Ovary (tissue), 9 donors: ENCODE results near the gene C1orf226. TPM values are rescaled to one million over a fixed set of nuclear protein-coding genes. Genes with fewer than 3 reads are reported as not detected.

ENCODE experiments used
- DNase-seq, 5 donors: peaks; one replicate each; pipeline ENCODE4 v3.0.0-alpha.2; 2019 to 2020
- H3K27ac ChIP-seq, 2 donors: fragments of 200-600 bp; one replicate each; pipeline versions ENCODE4 v1.5.1 to v1.8.0; 2019 to 2022
- H3K27me3 ChIP-seq: fragments of 200-600 bp; one replicate; pipeline ENCODE4 v1.8.0; 2022
- H3K36me3 ChIP-seq: fragments of 200-600 bp; sonication (generic); one replicate; pipeline ENCODE4 v1.5.1; 2019
- H3K4me1 ChIP-seq: one replicate; pipeline ENCODE4 v1.8.1; 2013; ENCODE audit warnings: mild to moderate bottlenecking, moderate library complexity; ENCODE audit not compliant: insufficient read depth
- H3K4me3 ChIP-seq: fragments of 200-600 bp; sonication (generic); one replicate; pipeline ENCODE4 v1.5.1; 2017
- H3K9me3 ChIP-seq, 2 donors: fragments of 200-600 bp in 1 of 2; sonication (generic) in 1 of 2; one replicate each; pipeline versions ENCODE4 v1.5.1 to v1.8.1; 2013 to 2019; ENCODE audit warnings: mild to moderate bottlenecking in 1 of 2, moderate library complexity in 1 of 2
- EP300 ChIP-seq: sonication (generic); formaldehyde crosslinking; IDR thresholded peaks from one replicate; pipeline ENCODE4 v1.6.1; 2017; ENCODE audit warnings: antibody characterized with exemption
- POLR2A ChIP-seq: fragments of 450-650 bp; IDR thresholded peaks from one replicate; pipeline ENCODE4 v1.6.1; 2017; ENCODE audit warnings: antibody characterized with exemption, mild to moderate bottlenecking, moderate library complexity
- WGBS, 3 donors: extraction: QIAGEN DNeasy Blood & Tissue Kit in 1 of 3; methylation state at CpG; one replicate each; pipeline versions ENCODE4 v1.1.5 to v1.1.7; 2013 to 2017; 5-methylcytosine and 5-hydroxymethylcytosine counted together
- intact Hi-C, 4 donors: fragments of 100-400 bp; cut with DNase I; formaldehyde crosslinking; loops; one replicate each; pipeline versions ENCODE4 v1.11.0 to v1.15.1; 2022 to 2023
- polyA plus RNA-seq, 2 donors: library from polyadenylated mRNA; stranded (reverse); fragments of 200-250 nt in 1 of 2; fragments of 350-450 nt in 1 of 2; fragmentation: Illumina TruSeq in 1 of 2; extraction: RNeasy Lipid Tissue Mini Kit (QIAGEN cat#74804) in 1 of 2; gene quantifications; one replicate each; pipeline ENCODE4 v1.2.3, GENCODE V29; 2013 to 2014
- total RNA-seq, 7 donors: library from RNA; depleted of rRNA in 2 of 7; stranded (reverse); fragments of >200 nt in 2 of 7; fragmentation: NEBNext Ultra II Directional in 3 of 7; extraction: Animal tissue kit (Norgen Biotek cat#: 25700) in 3 of 7; gene quantifications; one replicate each; pipeline versions ENCODE4 v1.1.0 to v1.2.4, GENCODE V29; 2016 to 2023
- TF ChIP-seq, protein P1 (sequence below), 3 donors: fragments of 450-650 bp in 2 of 3; fragments of 200-600 bp in 1 of 3; IDR thresholded peaks; one replicate each; pipeline versions ENCODE4 v1.5.1 to v1.8.0; 2016 to 2022; ENCODE audit warnings: antibody characterized with exemption in 3 of 3, mild to moderate bottlenecking in 1 of 3
- donor health status: DM: no; HTN: no; CAD: no; lungs with moderate emphysema.
- donor health status: DM: no; HTN: no; CAD: no.
- donor health status: Bipolar disorder and iron deficiency.
- donor health status: DM: yes; HTN: yes; CAD: no.
- donor health status: DM: no; HTN: no; CAD: no.
- donor health status: DM: yes; HTN: yes; CAD: no.

Gene C1orf226
- total and polyA plus RNA-seq, 9 donors, result 0.36 to 8.4 (median 1.5) TPM

- no peaks in the 10 kb centered on the region for H3K9me3 ChIP-seq
- H3K27ac ChIP-seq, result no peak overlapping the region
- no peaks in the 10 kb centered on the region for H3K27me3 ChIP-seq
- DNase-seq, result no peak
- TF ChIP-seq EP300 (no peak), POLR2A (no peak)
- TF ChIP-seq, protein P1, sequence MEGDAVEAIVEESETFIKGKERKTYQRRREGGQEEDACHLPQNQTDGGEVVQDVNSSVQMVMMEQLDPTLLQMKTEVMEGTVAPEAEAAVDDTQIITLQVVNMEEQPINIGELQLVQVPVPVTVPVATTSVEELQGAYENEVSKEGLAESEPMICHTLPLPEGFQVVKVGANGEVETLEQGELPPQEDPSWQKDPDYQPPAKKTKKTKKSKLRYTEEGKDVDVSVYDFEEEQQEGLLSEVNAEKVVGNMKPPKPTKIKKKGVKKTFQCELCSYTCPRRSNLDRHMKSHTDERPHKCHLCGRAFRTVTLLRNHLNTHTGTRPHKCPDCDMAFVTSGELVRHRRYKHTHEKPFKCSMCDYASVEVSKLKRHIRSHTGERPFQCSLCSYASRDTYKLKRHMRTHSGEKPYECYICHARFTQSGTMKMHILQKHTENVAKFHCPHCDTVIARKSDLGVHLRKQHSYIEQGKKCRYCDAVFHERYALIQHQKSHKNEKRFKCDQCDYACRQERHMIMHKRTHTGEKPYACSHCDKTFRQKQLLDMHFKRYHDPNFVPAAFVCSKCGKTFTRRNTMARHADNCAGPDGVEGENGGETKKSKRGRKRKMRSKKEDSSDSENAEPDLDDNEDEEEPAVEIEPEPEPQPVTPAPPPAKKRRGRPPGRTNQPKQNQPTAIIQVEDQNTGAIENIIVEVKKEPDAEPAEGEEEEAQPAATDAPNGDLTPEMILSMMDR (IDR thresholded peaks at IDR 0.05), result no peak
- 92 to 97% (median 93%) methylated on average over 8 of the region's 8 CpGs for WGBS, 3 donors
- H3K4me1 ChIP-seq, result peaks cover 4% of the 10 kb centered on the region
- no peaks in the 10 kb centered on the region for H3K36me3 ChIP-seq
- intact Hi-C loops, result no loop called here
- H3K4me3 ChIP-seq, result no peak overlapping the region
Observed at GRCh38 chr1:162383516-162383915, 2.0 kb downstream of the C1orf226 start.

- H3K4me1 ChIP-seq, result peaks cover 6% of the 10 kb centered on the region
- H3K27ac ChIP-seq, result no peak overlapping the region
- intact Hi-C loops, result no loop called here
- H3K9me3 ChIP-seq, result no peaks in the 10 kb centered on the region
- no peaks in the 10 kb centered on the region for H3K27me3 ChIP-seq
- TF ChIP-seq POLR2A (no peak), EP300 (no peak)
- TF ChIP-seq, protein P1 (IDR thresholded peaks at IDR 0.05), result no peak
- H3K4me3 ChIP-seq, result no peak overlapping the region
- DNase-seq, result no peak
- 79 to 92% (median 90%) methylated on average over 6 of the region's 6 CpGs for WGBS, 3 donors
- H3K36me3 ChIP-seq, result no peaks in the 10 kb centered on the region
Observed at GRCh38 chr1:162384116-162384515, 2.6 kb downstream of the C1orf226 start.

DNA sequence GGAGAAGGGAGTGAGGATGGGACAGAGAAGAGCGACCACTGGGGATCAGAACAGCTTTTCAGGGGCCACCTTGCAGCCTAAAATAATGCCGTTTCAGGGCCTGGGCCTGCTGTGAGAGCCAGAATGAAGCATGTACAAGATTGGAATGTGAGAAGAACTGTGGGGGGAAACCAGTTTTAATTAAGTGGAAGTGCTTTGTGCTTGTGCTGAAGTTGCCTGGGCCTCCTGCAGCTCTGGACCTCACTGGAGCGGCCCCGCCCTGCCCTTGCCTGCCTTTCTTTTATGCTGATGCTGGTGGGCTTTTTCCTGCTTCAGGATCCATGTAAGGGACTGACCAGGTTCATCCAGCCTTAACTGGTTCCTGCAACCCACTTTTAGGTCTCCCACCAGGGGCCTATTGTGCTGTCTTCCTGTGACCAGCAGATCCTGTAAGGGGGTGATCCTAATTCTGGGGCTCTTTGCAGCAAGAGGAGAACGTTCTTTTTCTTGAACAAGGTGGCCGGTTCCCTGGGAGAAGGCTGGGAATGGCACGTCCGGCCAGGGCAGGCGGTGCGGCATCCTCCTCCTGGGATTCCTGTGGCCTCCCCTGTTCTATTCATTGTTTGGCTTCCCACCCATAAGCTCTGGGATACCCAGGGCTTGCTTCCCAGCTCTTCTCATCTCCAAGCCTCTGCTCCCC lies 3.2 kb downstream of the C1orf226 start:
- no peaks in the 10 kb centered on the region for H3K36me3 ChIP-seq
- no peak for DNase-seq
- no peaks in the 10 kb centered on the region for H3K9me3 ChIP-seq
- no peak overlapping the region for H3K27ac ChIP-seq
- intact Hi-C loops, result no loop called here
- TF ChIP-seq POLR2A (no peak), EP300 (no peak)
- TF ChIP-seq, protein P1 (IDR thresholded peaks at IDR 0.05), result no peak
- no peak overlapping the region for H3K4me3 ChIP-seq
- H3K4me1 ChIP-seq, result peaks cover 6% of the 10 kb centered on the region
- WGBS, 3 donors, result 93 to 94% (median 93%) methylated on average over 10 of the region's 10 CpGs
- no peaks in the 10 kb centered on the region for H3K27me3 ChIP-seq

DNA sequence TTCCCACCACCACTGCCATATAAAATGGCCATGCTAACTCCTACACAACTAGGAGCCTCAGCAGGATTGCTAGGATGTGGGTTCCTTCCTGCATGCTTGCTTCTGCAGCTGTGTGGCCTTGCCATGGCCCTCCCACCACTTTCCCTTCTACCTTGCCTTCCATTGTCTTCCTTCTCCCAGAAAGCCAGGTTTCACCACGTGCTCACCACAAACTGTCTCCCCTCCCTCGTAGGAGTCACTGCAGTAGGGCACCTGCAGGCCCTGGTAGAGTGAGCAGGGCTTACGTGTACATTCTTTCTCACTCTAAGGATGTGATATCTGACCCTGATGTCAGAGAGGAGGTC lies 3.7 kb downstream of the C1orf226 start:
- whole genome bisulfite sequencing, 3 donors, result 83 to 91% (median 87%) methylated on average over 3 of the region's 3 CpGs
- Histone ChIP-seq H3K27me3 (no peaks in the 10 kb centered on the region), H3K4me1 (peaks cover 6% of the 10 kb centered on the region), H3K9me3 (no peaks in the 10 kb centered on the region), H3K4me3 (no peak overlapping the region), H3K27ac (no peak overlapping the region), H3K36me3 (no peaks in the 10 kb centered on the region)
- no peak for TF ChIP-seq EP300
- no peak for TF ChIP-seq POLR2A
- TF ChIP-seq, protein P1 (IDR thresholded peaks at IDR 0.05), result no peak
- DNase-seq, result no peak
- intact Hi-C loops, result no loop called here
